PC-3 (cell line): Measurements from ENCODE around the gene SKP2. TPM values are rescaled to one million over a fixed set of nuclear protein-coding genes. Genes with fewer than 3 reads are reported as not detected.

Source experiments
- ATAC-seq: fragments of 200-7000 bp; cut with Tn5 transposase; 2 replicates; pipeline ENCODE4 v1.9.1; 2020; ENCODE audit warnings: mild to moderate bottlenecking, moderate library complexity
- BruUV-seq: library from RNA; stranded (reverse); fragments of 400-500 nt; replicated peaks from 2 replicates; lab custom pipeline; 2021; lab: Mats Ljungman, UMichigan
- CTCF ChIA-PET: fragments of 300-600 bp; sonication (Branson Sonifier 250); formaldehyde crosslinking; loops from one replicate; lab custom pipeline; 2022; ENCODE audit warnings: antibody characterized with exemption; lab: Charles Lee
- POLR2A ChIA-PET: fragments of 300-600 bp; sonication (Branson Sonifier 250); formaldehyde crosslinking; loops from one replicate; lab custom pipeline; 2022; ENCODE audit warnings: antibody characterized with exemption; ENCODE audit not compliant: unreplicated experiment; lab: Charles Lee
- DNase-seq: peaks from one replicate; pipeline ENCODE4 v3.0.0-alpha.2; 2015
- H2AFZ ChIP-seq: fragments of 300-600 bp; sonication (generic); 2 replicates; pipeline ENCODE4 v1.6.0; 2016; ENCODE audit warnings: antibody characterized with exemption, low read length
- H3F3A ChIP-seq: fragments of 300-600 bp; sonication (generic); one replicate; pipeline ENCODE4 v1.6.0; 2017; ENCODE audit warnings: antibody characterized with exemption, low read length, control low read depth, mild to moderate bottlenecking; ENCODE audit not compliant: unreplicated experiment
- H3K27ac ChIP-seq: fragments of 300-600 bp; sonication (generic); 2 replicates; pipeline ENCODE4 v1.5.1; 2016; ENCODE audit warnings: mild to moderate bottlenecking, low read length
- H3K27me3 ChIP-seq: fragments of 300-600 bp; sonication (generic); 2 replicates; pipeline ENCODE4 v1.6.1; 2016; ENCODE audit warnings: low read length, mixed read lengths
- H3K36me3 ChIP-seq: fragments of 300-600 bp; sonication (generic); 2 replicates; pipeline ENCODE4 v1.6.1; 2016; ENCODE audit warnings: low read depth, mixed run types, low read length, mixed read lengths
- H3K4me1 ChIP-seq: fragments of 300-600 bp; sonication (generic); 2 replicates; pipeline ENCODE4 v1.5.1; 2016; ENCODE audit warnings: low read length; ENCODE audit not compliant: insufficient read depth
- H3K4me2 ChIP-seq: fragments of 300-600 bp; sonication (generic); 2 replicates; pipeline ENCODE4 v1.6.0; 2016; ENCODE audit warnings: low read length
- H3K4me3 ChIP-seq: fragments of 300-600 bp; sonication (generic); 2 replicates; pipeline ENCODE4 v1.5.1; 2016; ENCODE audit warnings: mild to moderate bottlenecking, low read length, mixed read lengths
- H3K79me2 ChIP-seq: fragments of 300-600 bp; sonication (generic); 2 replicates; pipeline ENCODE4 v1.6.1; 2017; ENCODE audit warnings: low read length, mixed read lengths
- H3K9ac ChIP-seq: fragments of 300-600 bp; sonication (generic); 2 replicates; pipeline ENCODE4 v1.6.0; 2016; ENCODE audit warnings: mild to moderate bottlenecking, low read length
- H3K9me2 ChIP-seq: fragments of 300-600 bp; sonication (generic); replicated peaks from 2 replicates; pipeline ENCODE4 v1.6.1; 2016; ENCODE audit warnings: mixed run types, low read length, mixed read lengths
- H3K9me3 ChIP-seq: fragments of 300-600 bp; sonication (generic); 2 replicates; pipeline ENCODE4 v1.6.1; 2016; ENCODE audit warnings: low read length, mixed read lengths
- H4K20me1 ChIP-seq: fragments of 300-600 bp; sonication (generic); 2 replicates; pipeline ENCODE4 v1.6.1; 2016; ENCODE audit warnings: low read length, mixed read lengths
- CTCF ChIP-seq: fragments of 300-600 bp; sonication (generic); conservative IDR thresholded peaks from 2 replicates; pipeline ENCODE4 v1.5.1; 2017; ENCODE audit warnings: antibody characterized with exemption, low read depth, mild to moderate bottlenecking, low read length
- EZH2 ChIP-seq: fragments of 300-600 bp; sonication (generic); IDR thresholded peaks from one replicate; pipeline ENCODE4 v1.6.1; 2017; ENCODE audit warnings: antibody characterized with exemption, mild to moderate bottlenecking, low read length; ENCODE audit not compliant: unreplicated experiment
- EZH2phosphoT487 ChIP-seq: fragments of 300-600 bp; sonication (generic); IDR thresholded peaks from 2 replicates; pipeline ENCODE4 v1.6.1; 2018; ENCODE audit warnings: mild to moderate bottlenecking, antibody characterized with exemption, low read length, borderline replicate concordance
- intact Hi-C: fragments of 100-400 bp; cut with micrococcal nuclease; formaldehyde crosslinking; loops from 2 replicates; pipeline ENCODE4 v1.9.0; 2023
- total RNA-seq: library from RNA; depleted of rRNA; stranded (reverse); fragments of >200 nt; gene quantifications from 2 replicates; pipeline ENCODE4 v1.2.3, GENCODE V29; 2014

Gene SKP2
- total RNA-seq, 1 experiment from 2014 or later: 32.0 TPM

- peaks cover 18% of the 10 kb centered on the region; the same call in 1 of the 2 replicates for H3K36me3 ChIP-seq
- H2AFZ ChIP-seq: no peak overlapping the region
- H3F3A ChIP-seq: no peaks in the 10 kb centered on the region
- peaks cover 25% of the 10 kb centered on the region for H3K4me1 ChIP-seq
- TF ChIP-seq EZH2phosphoT487 (no peak), EZH2 (no peak), CTCF (no peak)
- DNase-seq: no peak
- H3K9ac ChIP-seq: peak overlapping the region; percentile 89
- peak overlapping the region; percentile 93 for H3K4me2 ChIP-seq
- H3K27ac ChIP-seq: no peak overlapping the region
- H3K9me2 ChIP-seq: no peaks in the 10 kb centered on the region
- no peaks in the 10 kb centered on the region for H3K27me3 ChIP-seq
- H3K4me3 ChIP-seq: peak overlapping the region; percentile 84
- ChIA-PET CTCF (interaction anchor here (1.1 to 1.6 kb wide), 2 partner anchors 74 to 537 kb away, joined by 5 to 25 read pairs; no protein-coding TSS in a partner anchor), POLR2A (no interaction called here)
- no TSS peak for BruUV-seq
- H3K79me2 ChIP-seq: peaks cover 73% of the 10 kb centered on the region
- ATAC-seq: no peak
- no peaks in the 10 kb centered on the region for H3K9me3 ChIP-seq
- intact Hi-C loops: loop anchor here (2.0 kb wide), 1 partner anchor 88 kb away; the partner anchor contains the start of gene NADK2
- H4K20me1 ChIP-seq: no peaks in the 10 kb centered on the region
Measured at GRCh38 chr5:36153298-36153677, 1.4 kb downstream of the SKP2 start.

- H3K4me2 ChIP-seq: peak overlapping the region; percentile 93
- H3F3A ChIP-seq: no peaks in the 10 kb centered on the region
- ATAC-seq: no peak
- no peaks in the 10 kb centered on the region for H3K9me3 ChIP-seq
- CTCF ChIA-PET: interaction anchor here (1.1 to 1.6 kb wide), 2 partner anchors 74 to 537 kb away, joined by 5 to 25 read pairs; no protein-coding TSS in a partner anchor
- TF ChIP-seq EZH2: no peak
- no peak for TF ChIP-seq CTCF
- no peak for TF ChIP-seq EZH2phosphoT487
- H3K9ac ChIP-seq: peak overlapping the region; percentile 89; the same call in 1 of the 2 replicates
- intact Hi-C loops: loop anchor here (2.0 kb wide), 1 partner anchor 87 kb away; the partner anchor contains the start of gene NADK2
- H3K36me3 ChIP-seq: peaks cover 22% of the 10 kb centered on the region; the same call in 1 of the 2 replicates
- H3K27ac ChIP-seq: no peak overlapping the region
- H2AFZ ChIP-seq: no peak overlapping the region
- peaks cover 21% of the 10 kb centered on the region for H3K4me1 ChIP-seq
- peaks cover 69% of the 10 kb centered on the region for H3K79me2 ChIP-seq
- H3K9me2 ChIP-seq: no peaks in the 10 kb centered on the region
- POLR2A ChIA-PET: no interaction called here
- DNase-seq: no peak
- H3K4me3 ChIP-seq: peak overlapping the region; percentile 84
- H3K27me3 ChIP-seq: no peaks in the 10 kb centered on the region
- H4K20me1 ChIP-seq: no peaks in the 10 kb centered on the region
- no TSS peak for BruUV-seq
Measured at GRCh38 chr5:36153726-36154125, 1.8 kb downstream of the SKP2 start.

DNA sequence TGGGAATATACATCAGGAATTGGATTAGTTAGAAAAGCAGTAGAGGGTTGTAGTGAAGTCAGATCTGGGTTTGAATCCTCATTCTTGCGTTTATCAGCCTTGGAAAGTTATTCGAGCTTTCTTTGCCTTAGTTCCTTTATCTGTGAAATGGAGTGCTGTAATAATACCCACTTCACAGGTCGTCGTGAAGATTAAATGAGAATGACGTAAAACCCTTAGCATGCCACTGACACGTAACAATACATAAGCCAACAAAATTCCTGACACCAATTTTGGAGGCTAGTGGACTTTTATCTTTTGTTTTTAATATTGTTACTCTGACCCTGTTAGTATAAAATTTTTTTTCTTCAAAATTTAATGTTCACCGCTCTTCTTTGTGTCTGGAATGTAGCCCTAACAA lies 3.4 kb downstream of the SKP2 start:
- intact Hi-C loops: no loop called here
- CTCF ChIA-PET: no interaction called here

More for the DNA sequence above, 3.4 kb downstream of the SKP2 start:
- Histone ChIP-seq H3K79me2 (peaks cover 55% of the 10 kb centered on the region), H3K9ac (no peak overlapping the region), H3K9me2 (no peaks in the 10 kb centered on the region), H3K4me2 (no peak overlapping the region), H4K20me1 (no peaks in the 10 kb centered on the region), H3K4me1 (peaks cover 12% of the 10 kb centered on the region), H3K27ac (no peak overlapping the region), H3K9me3 (no peaks in the 10 kb centered on the region), H3K4me3 (no peak overlapping the region), H3K27me3 (no peaks in the 10 kb centered on the region), H3K36me3 (peaks cover 31% of the 10 kb centered on the region; the same call in 1 of the 2 replicates), H2AFZ (no peak overlapping the region), H3F3A (no peaks in the 10 kb centered on the region)
- BruUV-seq: no TSS peak
- POLR2A ChIA-PET: no interaction called here
- ATAC-seq: no peak
- no peak for TF ChIP-seq CTCF
- no peak for TF ChIP-seq EZH2
- no peak for TF ChIP-seq EZH2phosphoT487
- DNase-seq: no peak
